Right renal cortex interstitium (tissue), 3 donors: ENCODE measurements around the gene APEX2. TPM values are rescaled to one million over a fixed set of nuclear protein-coding genes. Genes with fewer than 3 reads are reported as not detected.
A peak's percentile ranks its signal among the peaks of the same experiment; 100 is the strongest.
"Not testable (repeated sequence)": the region's sequence is repeated elsewhere in the genome, so short reads cannot be mapped to it uniquely, and the experiment has no call there.

Experiments used
- DNase-seq, 3 donors: peaks; one replicate each; pipeline ENCODE4 v3.0.0-alpha.2; 2013; ENCODE audit warnings: low read depth in 3 of 3, low spot score in 2 of 3
- polyA plus RNA-seq, 3 donors: library from polyadenylated mRNA; unstranded; fragments of 120-200 nt; gene quantifications; one replicate each; pipeline ENCODE4 v1.2.1, GENCODE V29; 2013; ENCODE audit not compliant: insufficient read length in 3 of 3

The APEX2 gene, protein sequence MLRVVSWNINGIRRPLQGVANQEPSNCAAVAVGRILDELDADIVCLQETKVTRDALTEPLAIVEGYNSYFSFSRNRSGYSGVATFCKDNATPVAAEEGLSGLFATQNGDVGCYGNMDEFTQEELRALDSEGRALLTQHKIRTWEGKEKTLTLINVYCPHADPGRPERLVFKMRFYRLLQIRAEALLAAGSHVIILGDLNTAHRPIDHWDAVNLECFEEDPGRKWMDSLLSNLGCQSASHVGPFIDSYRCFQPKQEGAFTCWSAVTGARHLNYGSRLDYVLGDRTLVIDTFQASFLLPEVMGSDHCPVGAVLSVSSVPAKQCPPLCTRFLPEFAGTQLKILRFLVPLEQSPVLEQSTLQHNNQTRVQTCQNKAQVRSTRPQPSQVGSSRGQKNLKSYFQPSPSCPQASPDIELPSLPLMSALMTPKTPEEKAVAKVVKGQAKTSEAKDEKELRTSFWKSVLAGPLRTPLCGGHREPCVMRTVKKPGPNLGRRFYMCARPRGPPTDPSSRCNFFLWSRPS
- 10 to 100 TPM; 14.7 to 15.1 (median 15.0) TPM for polyA plus RNA-seq

GRCh38 chrX:54999717-55000598 lies at the start of gene APEX2:
APEX2 (plus strand) TSS chrX:55000363; CDS start chrX:55000423, 60 bp downstream.
- peak; percentile 74 to 78 (median 74) for DNase-seq

DNA sequence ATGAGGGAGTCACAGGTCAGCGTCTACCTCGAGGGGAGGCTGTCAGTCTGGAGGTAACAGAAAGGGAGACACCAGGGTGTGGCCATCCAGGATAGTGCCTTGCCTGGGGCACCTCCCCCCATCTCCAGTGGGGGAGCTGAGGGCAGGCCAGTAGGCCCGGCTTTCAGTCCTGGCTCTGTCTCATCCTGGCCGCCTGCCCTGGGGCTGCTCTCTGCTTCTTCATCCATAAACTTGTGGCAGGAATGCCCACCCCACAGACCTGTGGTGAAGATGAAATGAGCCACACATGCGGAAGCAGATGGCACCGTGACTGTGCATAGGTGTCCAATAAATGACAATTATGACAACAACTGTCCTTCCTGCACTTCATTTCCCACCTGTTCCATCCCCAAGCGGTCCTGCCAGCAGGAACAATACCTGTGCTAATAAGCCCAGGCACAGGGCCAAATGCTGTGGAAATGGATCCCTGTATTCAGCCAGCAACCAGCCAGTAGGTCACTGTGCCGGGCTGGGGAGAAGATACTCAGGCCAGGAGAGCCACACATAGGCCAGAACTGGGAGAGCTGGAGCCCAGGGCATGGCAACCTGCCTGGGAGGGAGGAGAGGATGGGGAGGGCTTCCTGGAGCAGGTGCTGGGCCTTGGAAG lies 49.3 kb upstream of the APEX2 start:
- DNase-seq, result no peak

DNA sequence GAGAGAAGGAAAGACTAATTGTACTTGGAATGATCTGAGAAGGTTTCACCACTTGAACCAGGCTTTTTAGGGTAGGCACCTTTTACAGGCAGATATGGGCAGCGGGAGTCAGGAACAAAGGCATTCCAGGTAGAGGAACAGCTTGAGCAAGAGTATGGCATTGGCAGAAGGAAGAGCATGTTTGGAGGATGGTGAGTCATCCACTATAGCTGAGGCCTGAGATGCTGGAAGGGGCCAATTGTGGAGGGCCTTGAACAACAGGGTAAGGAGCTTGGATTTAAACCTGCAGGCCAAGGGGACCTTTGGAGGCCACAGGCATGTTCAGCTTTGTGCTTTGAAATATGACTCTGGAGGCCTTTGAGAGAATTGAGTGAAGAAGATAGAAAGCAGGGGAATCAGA lies 38.4 kb upstream of the APEX2 start:
- DNase-seq, result no peak

GRCh38 chrX:54964766-54965497 lies 35.2 kb upstream of the APEX2 start:
- DNase-seq, result no peak

- DNase-seq, result no peak
Observed at GRCh38 chrX:54977387-54977786, 22.8 kb upstream of the APEX2 start.

- no peak for DNase-seq
Observed at GRCh38 chrX:54978448-54978847, 21.7 kb upstream of the APEX2 start.

GRCh38 chrX:54979432-54979831 lies 20.7 kb upstream of the APEX2 start:
- DNase-seq, result no peak

- no peak for DNase-seq
Observed at GRCh38 chrX:54980334-54980733, 19.8 kb upstream of the APEX2 start.

- not testable (repeated sequence) for DNase-seq
Observed at GRCh38 chrX:54983306-54983705, 16.9 kb upstream of the APEX2 start.

- no peak for DNase-seq
Observed at GRCh38 chrX:54991706-54992105, 8.5 kb upstream of the APEX2 start.

GRCh38 chrX:54992911-54993622 lies 7.1 kb upstream of the APEX2 start:
- DNase-seq, result no peak

DNA sequence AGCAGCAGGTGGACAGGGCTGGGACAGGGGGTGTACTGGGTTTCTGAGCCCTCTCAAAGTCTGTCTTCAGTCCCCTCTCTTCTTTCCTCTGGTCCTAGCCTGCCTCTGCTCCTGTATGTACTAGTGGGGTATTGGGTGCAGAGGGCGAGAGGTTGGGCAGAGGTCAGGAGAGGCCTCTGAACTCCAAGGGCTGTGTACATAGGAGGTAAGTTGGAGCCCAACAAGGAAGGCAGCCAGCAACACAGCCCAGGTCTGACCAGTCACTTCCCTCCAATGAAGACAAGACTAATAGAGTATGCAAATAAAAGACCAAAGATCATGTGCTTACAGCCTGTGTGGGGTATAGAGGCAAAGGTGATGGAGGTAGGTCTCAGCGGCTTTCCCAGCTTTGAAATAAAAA lies 6.1 kb upstream of the APEX2 start, which contains the start of gene PFKFB1:
Gene PFKFB1, minus strand, starts transcription at position 90 of the 400 bp plus-strand sequence. CDS start 181 bp downstream, outside the sequence.
- DNase-seq, result no peak

DNA sequence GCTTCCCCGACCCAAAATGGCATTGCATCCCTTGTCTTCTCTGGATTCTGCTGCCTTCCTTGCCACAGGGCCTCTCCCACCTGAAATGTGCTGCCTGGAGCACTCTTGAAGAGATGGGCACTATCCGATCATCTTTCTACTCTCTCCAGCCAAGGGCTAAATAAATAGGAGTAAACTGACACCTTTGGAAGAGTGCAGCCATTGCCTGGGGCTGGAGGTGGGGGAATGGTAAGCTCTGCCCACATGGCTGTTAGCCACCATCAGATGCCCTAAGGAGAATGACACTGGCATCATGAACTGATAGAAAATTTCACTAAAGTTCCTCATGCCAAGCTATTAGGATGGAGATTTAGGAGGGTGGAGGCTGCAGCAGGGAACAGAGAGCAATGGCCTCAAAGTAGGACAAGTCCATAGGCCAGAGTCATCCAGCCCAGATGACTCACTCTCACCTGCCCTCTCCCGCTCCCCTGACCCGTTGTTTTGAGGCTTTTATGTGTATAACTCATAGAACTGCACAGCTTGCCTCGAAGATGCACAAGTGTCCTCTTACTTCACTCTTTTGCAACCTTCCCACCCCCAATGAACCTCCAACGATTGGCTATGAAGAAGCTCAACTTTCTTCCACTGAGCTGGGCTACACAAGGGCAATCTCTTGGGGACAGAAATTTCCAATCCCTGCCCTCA lies 5.4 kb upstream of the APEX2 start:
- DNase-seq, result no peak

DNA sequence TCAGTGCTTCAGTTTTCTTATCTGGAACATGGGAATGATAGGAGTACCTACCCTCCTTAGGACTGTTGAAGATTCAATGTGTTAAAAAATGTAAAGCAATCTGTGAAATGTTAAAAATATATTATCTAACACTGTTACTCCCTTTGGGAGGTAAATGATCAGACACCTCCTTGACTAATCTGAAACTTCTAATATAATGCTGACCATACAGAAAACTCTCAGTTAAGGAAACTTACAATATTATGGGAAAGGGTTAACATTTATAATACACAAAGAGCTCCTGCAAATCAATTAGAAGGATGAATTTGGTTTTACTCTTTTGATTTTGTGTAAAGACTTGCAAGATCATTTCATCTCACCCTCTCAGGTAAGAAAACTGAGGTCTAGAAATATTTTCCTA lies 4.5 kb upstream of the APEX2 start:
- DNase-seq, result no peak

DNA sequence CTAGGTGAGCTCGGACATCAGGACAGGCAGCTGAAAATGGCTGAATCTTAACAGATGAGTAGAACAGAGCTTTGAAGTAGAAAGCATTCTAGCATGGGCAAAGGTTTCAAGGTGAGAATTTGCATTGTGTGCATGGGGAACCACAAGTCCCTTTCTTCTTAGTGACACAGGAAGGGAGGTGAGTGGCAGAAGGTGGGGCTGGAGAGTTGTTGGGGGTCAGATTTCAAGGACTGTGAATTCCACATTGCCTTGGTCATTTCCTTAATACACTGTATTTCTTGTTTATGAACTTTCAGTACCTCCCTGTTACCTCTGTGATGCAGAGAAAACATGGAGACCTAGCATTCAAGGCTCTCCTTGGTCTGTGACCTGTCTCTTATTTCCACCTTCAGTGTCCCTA lies 4.1 kb downstream of the APEX2 start:
- DNase-seq, result no peak

GRCh38 chrX:55005256-55005655 lies 5.1 kb downstream of the APEX2 start:
- no peak for DNase-seq

GRCh38 chrX:55006827-55007621 lies 6.9 kb downstream of the APEX2 start:
- no peak for DNase-seq

DNA sequence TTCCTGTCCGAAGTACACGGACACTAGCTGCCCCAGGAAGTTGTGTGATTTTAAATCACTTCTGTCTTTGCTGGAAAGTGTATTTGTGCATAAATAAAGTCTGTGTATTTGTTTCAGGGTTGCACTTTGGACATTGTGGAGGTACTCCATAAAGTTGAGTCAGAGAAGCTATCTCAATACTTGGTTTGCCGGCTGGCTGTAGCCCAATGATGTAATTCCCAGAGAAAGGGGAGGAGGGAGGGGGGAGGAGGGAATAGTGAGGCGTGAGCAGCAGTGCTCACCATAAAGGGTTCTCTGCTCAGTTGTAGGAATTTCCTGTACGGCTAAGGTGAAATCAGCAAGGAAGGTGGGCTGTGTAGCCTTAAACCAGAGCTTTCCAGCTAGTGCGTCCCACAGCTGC lies 7.5 kb downstream of the APEX2 start:
- DNase-seq, result no peak
